Measurements from ENCODE around the gene TM2D1. TPM values are rescaled to one million over a fixed set of nuclear protein-coding genes. Genes with fewer than 3 reads are reported as not detected.
A peak's percentile ranks its signal among the peaks of the same experiment; 100 is the strongest.
"Not testable (repeated sequence)": the region's sequence is repeated elsewhere in the genome, so short reads cannot be mapped to it uniquely, and the experiment has no call there.

TM2D1 gene
- total RNA-seq, 1 donor from 2014 or later: 32.3 TPM

- Mint-ChIP-seq H3K4me3 (ENCODE audit: low read depth) (peak overlapping the region; percentile 48), H3K27ac (no peak overlapping the region), H3K36me3 (ENCODE audit: low read depth) (no peaks in the 10 kb centered on the region), H3K9me3 (no peaks in the 10 kb centered on the region), H3K27me3 (ENCODE audit: low read depth) (peaks cover 1% of the 10 kb centered on the region), H3K4me1 (ENCODE audit: low read depth) (peaks cover 11% of the 10 kb centered on the region)
- intact Hi-C loops (cut with micrococcal nuclease): loop anchor here (2.0 kb wide), 1 partner anchor 18 kb away; the partner anchor contains the start of gene TM2D1
- DNase-seq (ENCODE audit: low spot score): no peak
Measured at GRCh38 chr1:61742620-61743430, 17.9 kb upstream of the TM2D1 start.

GRCh38 chr1:61741711-61742619 lies 17.0 kb upstream of the TM2D1 start, which contains the start of gene PATJ:
Gene PATJ (plus strand): TSS chr1:61742480. CDS start chr1:61762893, 20,413 bp downstream.
- peak within 1 kb of the TSS; percentile 78 for H3K27ac Mint-ChIP-seq
- peaks cover 11% of the 10 kb centered on the region for H3K4me1 Mint-ChIP-seq (ENCODE audit: low read depth)
- H3K9me3 Mint-ChIP-seq: no peaks in the 10 kb centered on the region
- peaks cover 1% of the 10 kb centered on the region for H3K27me3 Mint-ChIP-seq (ENCODE audit: low read depth)
- H3K36me3 Mint-ChIP-seq (ENCODE audit: low read depth): no peaks in the 10 kb centered on the region
- intact Hi-C loops (cut with micrococcal nuclease): loop anchor here (2.0 kb wide), 1 partner anchor 17 kb away; the partner anchor contains the start of gene TM2D1
- peak within 1 kb of the TSS; percentile 90 for H3K4me3 Mint-ChIP-seq (ENCODE audit: low read depth)
- DNase-seq (ENCODE audit: low spot score): peak; percentile 31

GRCh38 chr1:61740751-61741700 lies 16.1 kb upstream of the TM2D1 start:
- Mint-ChIP-seq H3K4me1 (ENCODE audit: low read depth) (peaks cover 10% of the 10 kb centered on the region), H3K27ac (peak overlapping the region; percentile 49), H3K4me3 (ENCODE audit: low read depth) (peak overlapping the region; percentile 90), H3K36me3 (ENCODE audit: low read depth) (no peaks in the 10 kb centered on the region), H3K27me3 (ENCODE audit: low read depth) (peaks cover 1% of the 10 kb centered on the region), H3K9me3 (no peaks in the 10 kb centered on the region)
- intact Hi-C loops (cut with micrococcal nuclease): no loop called here
- DNase-seq (ENCODE audit: low spot score): no peak

GRCh38 chr1:61732726-61733125 lies 7.8 kb upstream of the TM2D1 start:
- no peaks in the 10 kb centered on the region for H3K9me3 Mint-ChIP-seq

GRCh38 chr1:61730679-61731078 lies 5.7 kb upstream of the TM2D1 start:
- H3K27ac Mint-ChIP-seq; H3K4me3 Mint-ChIP-seq (ENCODE audit: low read depth); H3K4me1 Mint-ChIP-seq (ENCODE audit: low read depth); H3K36me3 Mint-ChIP-seq (ENCODE audit: low read depth); H3K27me3 Mint-ChIP-seq (ENCODE audit: low read depth); DNase-seq (ENCODE audit: low spot score); H3K9me3 Mint-ChIP-seq; intact Hi-C loops (cut with micrococcal nuclease): not testable (repeated sequence)

More at GRCh38 chr1:61732726-61733125, 7.8 kb upstream of the TM2D1 start:
- peaks cover 2% of the 10 kb centered on the region for H3K4me1 Mint-ChIP-seq (ENCODE audit: low read depth)
- no peaks in the 10 kb centered on the region for H3K36me3 Mint-ChIP-seq (ENCODE audit: low read depth)
- no peak overlapping the region for H3K27ac Mint-ChIP-seq
- H3K4me3 Mint-ChIP-seq (ENCODE audit: low read depth): no peak overlapping the region
- H3K27me3 Mint-ChIP-seq (ENCODE audit: low read depth): peaks cover 1% of the 10 kb centered on the region
- intact Hi-C loops (cut with micrococcal nuclease): no loop called here
- no peak for DNase-seq (ENCODE audit: low spot score)

GRCh38 chr1:61727544-61727943 lies 2.6 kb upstream of the TM2D1 start:
- intact Hi-C loops (cut with micrococcal nuclease): loop anchor here (5.0 to 10.0 kb wide), 4 partner anchors 125 to 1055 kb away; partner anchors contain the start of genes ATG4C and USP1
- no peak overlapping the region for H3K27ac Mint-ChIP-seq
- H3K9me3 Mint-ChIP-seq: no peaks in the 10 kb centered on the region
- H3K36me3 Mint-ChIP-seq (ENCODE audit: low read depth): peaks cover 11% of the 10 kb centered on the region
- no peak for DNase-seq (ENCODE audit: low spot score)
- peaks cover 10% of the 10 kb centered on the region for H3K4me1 Mint-ChIP-seq (ENCODE audit: low read depth)
- peak overlapping the region; percentile 17 for H3K4me3 Mint-ChIP-seq (ENCODE audit: low read depth)
- peaks cover 1% of the 10 kb centered on the region for H3K27me3 Mint-ChIP-seq (ENCODE audit: low read depth)

GRCh38 chr1:61724506-61724812 lies 482 bp downstream of the TM2D1 start:
- peak overlapping the region; percentile 89 for H3K4me3 Mint-ChIP-seq (ENCODE audit: low read depth)
- H3K36me3 Mint-ChIP-seq (ENCODE audit: low read depth): peaks cover 17% of the 10 kb centered on the region
- peak overlapping the region; percentile 92 for H3K27ac Mint-ChIP-seq
- peaks cover 14% of the 10 kb centered on the region for H3K4me1 Mint-ChIP-seq (ENCODE audit: low read depth)
- H3K9me3 Mint-ChIP-seq: no peaks in the 10 kb centered on the region
- H3K27me3 Mint-ChIP-seq (ENCODE audit: low read depth): no peaks in the 10 kb centered on the region
- DNase-seq (ENCODE audit: low spot score): no peak
- intact Hi-C loops (cut with micrococcal nuclease): loop anchor here (2.0 to 10.0 kb wide), 4 partner anchors 18 to 710 kb away; partner anchors contain the start of genes PATJ and USP1

GRCh38 chr1:61718996-61719663 lies 5.8 kb downstream of the TM2D1 start:
- H3K27me3 Mint-ChIP-seq (ENCODE audit: low read depth); H3K4me1 Mint-ChIP-seq (ENCODE audit: low read depth); intact Hi-C loops (cut with micrococcal nuclease); DNase-seq (ENCODE audit: low spot score); H3K4me3 Mint-ChIP-seq (ENCODE audit: low read depth); H3K27ac Mint-ChIP-seq; H3K9me3 Mint-ChIP-seq: not testable (repeated sequence)
- H3K36me3 Mint-ChIP-seq (ENCODE audit: low read depth): peaks cover 36% of the 10 kb centered on the region

GRCh38 chr1:61711969-61712368 lies 13.0 kb downstream of the TM2D1 start:
- DNase-seq (ENCODE audit: low spot score): no peak
- H3K9me3 Mint-ChIP-seq: no peaks in the 10 kb centered on the region
- H3K4me3 Mint-ChIP-seq (ENCODE audit: low read depth): no peak overlapping the region
- intact Hi-C loops (cut with micrococcal nuclease): no loop called here
- peaks cover 29% of the 10 kb centered on the region for H3K36me3 Mint-ChIP-seq (ENCODE audit: low read depth)
- H3K27me3 Mint-ChIP-seq (ENCODE audit: low read depth): no peaks in the 10 kb centered on the region
- no peak overlapping the region for H3K27ac Mint-ChIP-seq
- H3K4me1 Mint-ChIP-seq (ENCODE audit: low read depth): peaks cover 2% of the 10 kb centered on the region

GRCh38 chr1:61711257-61711656 lies 13.7 kb downstream of the TM2D1 start:
- peaks cover 32% of the 10 kb centered on the region for H3K36me3 Mint-ChIP-seq (ENCODE audit: low read depth)
- H3K27me3 Mint-ChIP-seq (ENCODE audit: low read depth); H3K27ac Mint-ChIP-seq; intact Hi-C loops (cut with micrococcal nuclease); H3K4me3 Mint-ChIP-seq (ENCODE audit: low read depth); DNase-seq (ENCODE audit: low spot score); H3K9me3 Mint-ChIP-seq; H3K4me1 Mint-ChIP-seq (ENCODE audit: low read depth): not testable (repeated sequence)

GRCh38 chr1:61709908-61710289 lies 15.0 kb downstream of the TM2D1 start:
- Mint-ChIP-seq H3K27ac (no peak overlapping the region), H3K4me1 (ENCODE audit: low read depth) (peaks cover 2% of the 10 kb centered on the region), H3K27me3 (ENCODE audit: low read depth) (no peaks in the 10 kb centered on the region), H3K36me3 (ENCODE audit: low read depth) (peaks cover 36% of the 10 kb centered on the region), H3K4me3 (ENCODE audit: low read depth) (no peak overlapping the region), H3K9me3 (no peaks in the 10 kb centered on the region)
- intact Hi-C loops (cut with micrococcal nuclease): no loop called here
- no peak for DNase-seq (ENCODE audit: low spot score)
